Measurements from ENCODE around the gene REEP5.

GRCh38 chr5:112956606-112957005 is 34.6 kb upstream of the REEP5 start:
- TF ChIP-seq CTCF (IDR thresholded peaks at IDR 0.05; ENCODE audit: low read depth, low read length, poor library complexity, severe bottlenecking) (no peak), EZH2phosphoT487 (IDR thresholded peaks at IDR 0.05; ENCODE audit: borderline replicate concordance, low read length) (no peak)
